ENCODE results near the gene JAKMIP2.

DNA sequence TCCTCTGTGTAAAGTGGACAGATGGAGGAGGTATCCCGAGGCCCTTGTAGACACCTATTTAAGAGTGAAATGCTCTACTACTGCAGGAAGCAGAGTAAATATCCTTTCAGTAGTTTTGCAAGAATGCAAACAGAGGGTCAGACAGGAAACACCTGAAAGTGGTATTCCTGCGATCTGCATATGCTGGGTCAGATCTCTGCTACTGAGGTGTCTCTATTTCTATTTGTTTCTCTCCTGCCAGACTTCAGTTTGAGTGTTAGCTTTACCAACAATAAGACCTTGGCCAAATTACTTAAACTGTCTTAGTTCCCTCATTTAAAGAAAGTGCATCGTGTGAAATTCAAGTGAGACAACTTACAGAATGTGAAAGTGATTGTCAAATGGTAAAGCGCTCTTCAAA, 47.6 kb downstream of the JAKMIP2 start:
- TF ChIP-seq CTCF (IDR thresholded peaks at IDR 0.05; ENCODE audit: poor library complexity) (no peak), EZH2phosphoT487 (IDR thresholded peaks at IDR 0.05; ENCODE audit: low read depth, severe bottlenecking, unreplicated experiment) (peak; percentile 88)

Measured in hepatocyte (in vitro differentiated cells).